Caco-2 (cell line): ENCODE measurements around the gene HPS5. TPM values are rescaled to one million over a fixed set of nuclear protein-coding genes. Genes with fewer than 3 reads are reported as not detected.

Experiments
- BruUV-seq: library from RNA; stranded (reverse); fragments of 400-500 nt; replicated peaks from 2 replicates; lab custom pipeline; 2021; lab: Mats Ljungman, UMichigan
- CTCF ChIA-PET: fragments of 300-600 bp; sonication (Branson Sonifier 250); formaldehyde crosslinking; loops from one replicate; lab custom pipeline; 2022; ENCODE audit warnings: antibody characterized with exemption; lab: Charles Lee
- POLR2A ChIA-PET: fragments of 300-600 bp; sonication (Branson Sonifier 250); formaldehyde crosslinking; loops from one replicate; lab custom pipeline; 2022; ENCODE audit warnings: antibody characterized with exemption; lab: Charles Lee
- DNase-seq, 2 experiments: peaks; one replicate each; pipeline versions ENCODE4 v3.0.0 to v3.0.0-alpha.2; 2020 to 2022
- H3K27me3 ChIP-seq: replicated peaks from 2 replicates; pipeline ENCODE4 v1.6.0; 2011; ENCODE audit warnings: low read length; ENCODE audit not compliant: control insufficient read depth, insufficient read depth
- H3K36me3 ChIP-seq: 2 replicates; pipeline ENCODE4 v1.5.1; 2011; ENCODE audit warnings: low read length; ENCODE audit not compliant: control insufficient read depth, insufficient read depth
- H3K4me1 ChIP-seq: fragments of 250-450 bp; sonication (Bioruptor Pico); 2 replicates; pipeline ENCODE4 v1.5.1; 2020; ENCODE audit warnings: mild to moderate bottlenecking
- H3K4me3 ChIP-seq: 2 replicates; pipeline ENCODE4 v1.5.1; 2011; ENCODE audit warnings: low read depth, mild to moderate bottlenecking, control low read depth, low read length
- H3K9me3 ChIP-seq: fragments of 250-450 bp; sonication (Bioruptor Pico); 2 replicates; pipeline ENCODE4 v1.5.1; 2020; ENCODE audit warnings: mild to moderate bottlenecking, moderate library complexity
- H3K27ac Mint-ChIP-seq: one replicate; pipeline ENCODE4 v1.8.0; 2022; ENCODE audit warnings: mixed read lengths; ENCODE audit not compliant: unreplicated experiment
- H3K27me3 Mint-ChIP-seq: one replicate; pipeline ENCODE4 v1.8.0; 2022; ENCODE audit warnings: mixed read lengths; ENCODE audit not compliant: insufficient read depth, unreplicated experiment
- H3K36me3 Mint-ChIP-seq: one replicate; pipeline ENCODE4 v1.8.0; 2022; ENCODE audit warnings: mild to moderate bottlenecking, mixed read lengths; ENCODE audit not compliant: insufficient read depth, unreplicated experiment
- H3K4me1 Mint-ChIP-seq: one replicate; pipeline ENCODE4 v1.8.0; 2022; ENCODE audit warnings: low read depth, mixed read lengths; ENCODE audit not compliant: unreplicated experiment
- H3K4me3 Mint-ChIP-seq: one replicate; pipeline ENCODE4 v1.8.0; 2022; ENCODE audit warnings: mild to moderate bottlenecking, moderate library complexity, mixed read lengths; ENCODE audit not compliant: unreplicated experiment
- H3K9me3 Mint-ChIP-seq: one replicate; pipeline ENCODE4 v1.8.0; 2022; ENCODE audit warnings: mixed read lengths; ENCODE audit not compliant: unreplicated experiment
- intact Hi-C: fragments of 100-400 bp; cut with micrococcal nuclease; formaldehyde crosslinking; loops from one replicate; pipeline ENCODE4 v1.10.0; 2022; ENCODE audit not compliant: unreplicated experiment
- total RNA-seq: library from RNA; stranded (reverse); gene quantifications from 2 replicates; pipeline ENCODE4 v1.2.3, GENCODE V29; 2022
- TF ChIP-seq, protein P1 (sequence below), 2 experiments: fragments of 200-600 bp in 1 of 2; IDR thresholded peaks; 1 replicate in 1 of 2; 2 replicates in 1 of 2; pipeline versions ENCODE4 v1.5.1 to v1.8.0; 2011 to 2022; ENCODE audit warnings: antibody characterized with exemption in 1 of 2, control low read depth in 1 of 2, inconsistent platforms in 1 of 2, low read depth in 1 of 2, low read length in 1 of 2, mild to moderate bottlenecking in 1 of 2, moderate library complexity in 1 of 2; ENCODE audit not compliant: insufficient read depth in 1 of 2, severe bottlenecking in 1 of 2, unreplicated experiment in 1 of 2

Gene HPS5
- total RNA-seq, 1 experiment from 2014 or later = 17.5 TPM

DNA sequence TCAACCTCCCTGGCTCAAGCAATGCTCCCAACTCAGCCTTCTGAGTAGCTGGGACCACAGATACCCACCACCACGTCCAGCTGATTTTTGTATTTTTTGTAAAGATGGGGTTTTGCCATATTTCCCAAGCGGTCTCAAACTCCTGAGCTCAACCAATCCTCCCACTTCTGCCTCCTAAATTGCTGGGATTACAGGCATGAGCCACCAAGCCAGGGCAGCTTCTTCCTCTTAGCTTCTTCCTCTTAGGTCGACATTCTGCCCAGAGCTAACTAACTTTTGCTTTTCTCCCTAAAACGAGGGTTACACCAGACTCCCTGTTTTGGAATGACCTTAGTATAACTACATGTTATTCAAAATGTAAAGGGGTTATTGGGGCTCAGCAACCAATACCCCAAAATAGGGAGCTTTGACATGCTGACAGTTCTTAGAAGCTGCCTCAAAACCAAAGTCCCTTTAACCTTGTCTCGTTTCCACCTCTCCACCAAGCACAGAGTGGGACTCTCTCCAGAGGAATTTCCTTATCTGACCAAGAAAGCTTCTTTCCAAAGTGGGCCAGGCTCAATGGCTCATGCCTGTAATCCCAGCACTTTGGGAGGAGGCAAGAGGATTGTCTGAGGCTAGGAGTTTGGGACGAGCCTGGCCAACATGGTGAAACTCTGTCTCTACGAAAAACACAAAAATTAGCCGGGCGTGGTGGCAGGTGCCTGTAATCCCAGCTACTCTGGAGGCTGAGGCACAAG, 7.0 kb downstream of the HPS5 start:
- POLR2A ChIA-PET = no interaction called here
- Histone ChIP-seq H3K9me3 (no peaks in the 10 kb centered on the region), H3K36me3 (peaks cover under 1% of the 10 kb centered on the region; the same call in 1 of the 2 replicates), H3K27me3 (no peaks in the 10 kb centered on the region), H3K4me3 (no peak overlapping the region), H3K4me1 (peaks cover 34% of the 10 kb centered on the region)
- TF ChIP-seq, protein P1, sequence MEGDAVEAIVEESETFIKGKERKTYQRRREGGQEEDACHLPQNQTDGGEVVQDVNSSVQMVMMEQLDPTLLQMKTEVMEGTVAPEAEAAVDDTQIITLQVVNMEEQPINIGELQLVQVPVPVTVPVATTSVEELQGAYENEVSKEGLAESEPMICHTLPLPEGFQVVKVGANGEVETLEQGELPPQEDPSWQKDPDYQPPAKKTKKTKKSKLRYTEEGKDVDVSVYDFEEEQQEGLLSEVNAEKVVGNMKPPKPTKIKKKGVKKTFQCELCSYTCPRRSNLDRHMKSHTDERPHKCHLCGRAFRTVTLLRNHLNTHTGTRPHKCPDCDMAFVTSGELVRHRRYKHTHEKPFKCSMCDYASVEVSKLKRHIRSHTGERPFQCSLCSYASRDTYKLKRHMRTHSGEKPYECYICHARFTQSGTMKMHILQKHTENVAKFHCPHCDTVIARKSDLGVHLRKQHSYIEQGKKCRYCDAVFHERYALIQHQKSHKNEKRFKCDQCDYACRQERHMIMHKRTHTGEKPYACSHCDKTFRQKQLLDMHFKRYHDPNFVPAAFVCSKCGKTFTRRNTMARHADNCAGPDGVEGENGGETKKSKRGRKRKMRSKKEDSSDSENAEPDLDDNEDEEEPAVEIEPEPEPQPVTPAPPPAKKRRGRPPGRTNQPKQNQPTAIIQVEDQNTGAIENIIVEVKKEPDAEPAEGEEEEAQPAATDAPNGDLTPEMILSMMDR (IDR thresholded peaks at IDR 0.05; ENCODE audit: insufficient read depth in 1 of 2, low read depth in 1 of 2, low read length in 1 of 2, severe bottlenecking in 1 of 2, unreplicated experiment in 1 of 2) = no peak
- peaks cover 21% of the 10 kb centered on the region for H3K36me3 Mint-ChIP-seq
- intact Hi-C loops = no loop called here
- H3K27ac Mint-ChIP-seq = peak overlapping the region; percentile 81
- no peak overlapping the region for H3K4me3 Mint-ChIP-seq
- no TSS peak for BruUV-seq
- H3K27me3 Mint-ChIP-seq = no peaks in the 10 kb centered on the region
- CTCF ChIA-PET = no interaction called here
- no peaks in the 10 kb centered on the region for H3K9me3 Mint-ChIP-seq
- H3K4me1 Mint-ChIP-seq = peaks cover 29% of the 10 kb centered on the region
- no peak for DNase-seq

DNA sequence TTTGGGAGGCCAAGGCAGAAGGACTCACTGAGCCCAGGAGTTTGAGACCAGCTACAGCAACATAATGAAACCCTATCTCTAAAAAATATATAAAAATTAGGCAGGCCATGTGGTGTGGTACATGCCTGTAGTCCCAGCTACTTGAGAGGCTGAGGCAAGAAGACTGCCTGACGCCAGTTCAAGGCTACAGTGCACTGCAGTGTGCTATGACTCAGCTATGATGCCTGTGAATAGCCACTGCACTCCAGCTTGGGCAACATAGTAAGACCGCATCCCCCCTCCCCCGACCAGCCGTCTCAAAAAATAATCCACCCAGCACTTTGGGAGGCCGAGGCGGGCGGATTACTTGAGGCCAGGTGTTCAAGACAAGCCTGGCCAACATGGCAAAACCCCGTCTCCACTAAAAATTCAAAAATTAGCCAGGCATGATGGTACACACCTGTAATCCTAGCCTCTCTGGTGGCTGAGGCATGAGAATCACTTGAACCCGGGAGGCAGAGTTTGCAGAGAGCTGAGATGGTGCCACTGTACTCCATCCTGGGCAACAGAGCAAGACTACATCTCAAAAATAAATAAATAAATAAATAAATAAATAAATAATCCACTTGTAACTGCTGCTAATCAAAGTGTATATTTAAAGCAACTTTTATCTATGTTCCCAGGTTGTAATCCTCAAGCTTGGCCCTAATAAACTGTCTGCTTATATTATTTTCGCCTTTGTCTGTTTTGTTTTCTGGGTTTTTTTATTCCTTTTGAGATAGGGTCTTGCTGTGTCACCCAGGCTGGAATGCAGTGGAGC, 7.8 kb downstream of the HPS5 start:
- H3K4me1 Mint-ChIP-seq = peaks cover 21% of the 10 kb centered on the region
- no peaks in the 10 kb centered on the region for H3K9me3 ChIP-seq
- BruUV-seq = no TSS peak
- no peaks in the 10 kb centered on the region for H3K27me3 ChIP-seq
- H3K9me3 Mint-ChIP-seq = no peaks in the 10 kb centered on the region
- ChIA-PET CTCF (no interaction called here), POLR2A (interaction anchor here (1.9 to 2.1 kb wide), 2 partner anchors 7 to 80 kb away, joined by 7 to 16 read pairs; partner anchors contain the start of genes HPS5 and LDHA)
- no peaks in the 10 kb centered on the region for H3K27me3 Mint-ChIP-seq
- no peak for DNase-seq
- no peak overlapping the region for H3K4me3 Mint-ChIP-seq
- H3K36me3 Mint-ChIP-seq = peaks cover 21% of the 10 kb centered on the region
- TF ChIP-seq, protein P1 (IDR thresholded peaks at IDR 0.05; ENCODE audit: insufficient read depth in 1 of 2, low read depth in 1 of 2, low read length in 1 of 2, severe bottlenecking in 1 of 2, unreplicated experiment in 1 of 2) = no peak
- H3K27ac Mint-ChIP-seq = peak overlapping the region; percentile 81
- peaks cover 29% of the 10 kb centered on the region for H3K4me1 ChIP-seq
- intact Hi-C loops = loop anchor here (1.0 kb wide), 1 partner anchor 8 kb away; the partner anchor contains the start of genes GTF2H1 and HPS5
- no peak overlapping the region for H3K4me3 ChIP-seq
- H3K36me3 ChIP-seq = peaks cover 1% of the 10 kb centered on the region; the same call in 1 of the 2 replicates
